Glutamatergic neuron (in vitro differentiated cells): ENCODE results near the gene OR1Q1. TPM values are rescaled to one million over a fixed set of nuclear protein-coding genes. Genes with fewer than 3 reads are reported as not detected.

Experiments used
- DNase-seq: peaks from one replicate; pipeline ENCODE4 v3.0.0; 2022
- H3K27ac Mint-ChIP-seq: one replicate; pipeline ENCODE4 v1.8.0; 2020; ENCODE audit warnings: mild to moderate bottlenecking, mixed read lengths, inconsistent platforms; ENCODE audit not compliant: unreplicated experiment
- H3K27me3 Mint-ChIP-seq: one replicate; pipeline ENCODE4 v1.8.0; 2020; ENCODE audit warnings: mild to moderate bottlenecking, moderate library complexity, mixed read lengths, inconsistent platforms; ENCODE audit not compliant: unreplicated experiment
- H3K36me3 Mint-ChIP-seq: one replicate; pipeline ENCODE4 v1.8.0; 2020; ENCODE audit warnings: mild to moderate bottlenecking, mixed read lengths, inconsistent platforms; ENCODE audit not compliant: unreplicated experiment
- H3K4me1 Mint-ChIP-seq: one replicate; pipeline ENCODE4 v1.8.0; 2020; ENCODE audit warnings: mild to moderate bottlenecking, low read depth, mixed read lengths, inconsistent platforms; ENCODE audit not compliant: unreplicated experiment
- H3K4me3 Mint-ChIP-seq: one replicate; pipeline ENCODE4 v1.8.0; 2020; ENCODE audit warnings: mild to moderate bottlenecking, mixed read lengths, inconsistent platforms; ENCODE audit not compliant: unreplicated experiment
- H3K9me3 Mint-ChIP-seq: one replicate; pipeline ENCODE4 v1.8.0; 2020; ENCODE audit warnings: mild to moderate bottlenecking, moderate library complexity, mixed read lengths, inconsistent platforms; ENCODE audit not compliant: unreplicated experiment
- total RNA-seq: library from RNA; stranded (reverse); fragmentation: NEBNext Ultra II Directional; extraction: Animal tissue kit (Norgen Biotek cat#: 25700); gene quantifications from one replicate; pipeline ENCODE4 v1.2.1, GENCODE V29; 2021; ENCODE audit not compliant: unreplicated experiment
- TF ChIP-seq, protein P1 (sequence below): fragments of 200-600 bp; sonication (generic); IDR thresholded peaks from one replicate; pipeline ENCODE4 v1.5.0; 2021; ENCODE audit not compliant: partially characterized antibody, unreplicated experiment

Gene OR1Q1
- total RNA-seq, 1 donor from 2014 or later, result not detected

DNA sequence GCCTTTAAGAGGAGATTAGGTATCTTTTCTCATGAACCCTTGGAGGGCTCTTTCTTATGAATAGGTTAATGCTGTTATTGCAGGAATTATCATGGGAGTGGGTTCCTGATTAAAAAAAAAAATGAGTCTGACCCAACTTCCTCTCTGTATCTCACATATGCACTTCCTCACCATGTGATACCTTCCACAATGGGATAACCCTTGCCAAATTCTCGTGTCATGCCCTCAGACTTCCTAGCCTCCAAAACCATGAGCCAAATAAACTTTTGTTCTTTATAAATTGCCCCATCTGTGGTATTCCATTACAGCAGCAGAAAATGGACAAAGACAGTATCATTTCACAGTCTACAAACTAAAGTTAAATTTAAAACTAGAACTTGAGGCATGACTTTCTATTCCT, 41.8 kb downstream of the OR1Q1 start:
- H3K27ac Mint-ChIP-seq, result no peak overlapping the region
- no peaks in the 10 kb centered on the region for H3K4me1 Mint-ChIP-seq
- H3K4me3 Mint-ChIP-seq, result no peak overlapping the region
- H3K9me3 Mint-ChIP-seq, result no peaks in the 10 kb centered on the region
- no peaks in the 10 kb centered on the region for H3K27me3 Mint-ChIP-seq
- no peak for DNase-seq
- no peaks in the 10 kb centered on the region for H3K36me3 Mint-ChIP-seq
- TF ChIP-seq, protein P1, sequence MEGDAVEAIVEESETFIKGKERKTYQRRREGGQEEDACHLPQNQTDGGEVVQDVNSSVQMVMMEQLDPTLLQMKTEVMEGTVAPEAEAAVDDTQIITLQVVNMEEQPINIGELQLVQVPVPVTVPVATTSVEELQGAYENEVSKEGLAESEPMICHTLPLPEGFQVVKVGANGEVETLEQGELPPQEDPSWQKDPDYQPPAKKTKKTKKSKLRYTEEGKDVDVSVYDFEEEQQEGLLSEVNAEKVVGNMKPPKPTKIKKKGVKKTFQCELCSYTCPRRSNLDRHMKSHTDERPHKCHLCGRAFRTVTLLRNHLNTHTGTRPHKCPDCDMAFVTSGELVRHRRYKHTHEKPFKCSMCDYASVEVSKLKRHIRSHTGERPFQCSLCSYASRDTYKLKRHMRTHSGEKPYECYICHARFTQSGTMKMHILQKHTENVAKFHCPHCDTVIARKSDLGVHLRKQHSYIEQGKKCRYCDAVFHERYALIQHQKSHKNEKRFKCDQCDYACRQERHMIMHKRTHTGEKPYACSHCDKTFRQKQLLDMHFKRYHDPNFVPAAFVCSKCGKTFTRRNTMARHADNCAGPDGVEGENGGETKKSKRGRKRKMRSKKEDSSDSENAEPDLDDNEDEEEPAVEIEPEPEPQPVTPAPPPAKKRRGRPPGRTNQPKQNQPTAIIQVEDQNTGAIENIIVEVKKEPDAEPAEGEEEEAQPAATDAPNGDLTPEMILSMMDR, result no peak

DNA sequence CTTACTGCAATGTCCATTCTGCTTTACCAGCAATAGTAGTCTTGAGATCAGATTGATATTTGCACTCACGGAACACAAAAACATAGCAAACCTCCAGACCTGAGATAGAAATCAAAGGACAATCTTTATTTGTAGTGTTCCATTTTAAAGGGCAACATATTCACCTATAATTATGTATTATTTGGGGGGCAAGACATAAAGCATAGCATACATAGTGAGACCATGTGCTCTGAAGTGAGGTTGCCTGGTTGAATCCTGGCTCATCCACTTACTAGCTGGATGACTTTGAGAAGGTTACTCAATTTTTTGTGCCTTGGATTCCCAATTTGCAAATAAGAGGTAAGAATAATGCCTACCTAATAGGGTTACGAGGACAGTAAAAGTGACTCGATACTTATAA, 43.0 kb downstream of the OR1Q1 start, which contains the start of gene OR1B1:
Gene OR1B1 (minus strand): TSS at position 101 of the 400 bp plus-strand sequence.
- no peaks in the 10 kb centered on the region for H3K36me3 Mint-ChIP-seq
- H3K4me1 Mint-ChIP-seq, result no peaks in the 10 kb centered on the region
- no peak for DNase-seq
- no peaks in the 10 kb centered on the region for H3K9me3 Mint-ChIP-seq
- no peaks in the 10 kb centered on the region for H3K27me3 Mint-ChIP-seq
- TF ChIP-seq, protein P1, result no peak
- no peak within 1 kb of the TSS for H3K4me3 Mint-ChIP-seq
- no peak within 1 kb of the TSS for H3K27ac Mint-ChIP-seq

DNA sequence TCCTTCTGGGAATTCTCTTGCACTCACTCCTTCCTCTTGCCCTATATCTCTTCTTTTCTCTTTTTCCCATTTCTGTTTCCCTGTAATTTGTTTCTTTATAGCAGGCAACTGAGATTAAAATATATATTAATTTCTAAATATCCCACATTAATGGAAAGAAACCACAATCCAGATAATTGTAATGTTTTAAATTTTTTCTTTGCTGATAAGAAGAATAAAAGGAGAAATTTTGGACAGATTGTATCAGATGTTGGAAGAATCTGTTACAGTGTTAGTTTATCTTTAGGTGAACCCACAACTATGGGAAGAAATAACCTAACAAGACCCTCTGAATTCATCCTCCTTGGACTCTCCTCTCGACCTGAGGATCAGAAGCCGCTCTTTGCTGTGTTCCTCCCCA, 46.9 kb downstream of the OR1Q1 start, which contains the start of gene OR1L1:
Gene OR1L1 (plus strand): TSS at position 301 of the 400 bp plus-strand sequence. CDS start 0 bp downstream, at position 301.
- no peaks in the 10 kb centered on the region for H3K4me1 Mint-ChIP-seq
- no peak for DNase-seq
- no peak within 1 kb of the TSS for H3K27ac Mint-ChIP-seq
- no peaks in the 10 kb centered on the region for H3K36me3 Mint-ChIP-seq
- H3K27me3 Mint-ChIP-seq, result no peaks in the 10 kb centered on the region
- H3K9me3 Mint-ChIP-seq, result peaks cover 4% of the 10 kb centered on the region
- H3K4me3 Mint-ChIP-seq, result no peak within 1 kb of the TSS
- TF ChIP-seq, protein P1, result no peak

Other genes with a start within 250 kb of the OR1Q1 start
- 0.39 TPM for gene PTGS1, start 243.7 kb upstream of the OR1Q1 start, total RNA-seq
- gene OR1J1, start 136.8 kb upstream of the OR1Q1 start, total RNA-seq, result not detected
- not detected for gene OR1J2, start 103.9 kb upstream of the OR1Q1 start, total RNA-seq
- not detected for gene OR1J4, start 95.6 kb upstream of the OR1Q1 start, total RNA-seq
- gene OR1N1, start 87.4 kb upstream of the OR1Q1 start, total RNA-seq, result not detected
- gene OR1N2, start 61.6 kb upstream of the OR1Q1 start, total RNA-seq, result not detected
- gene OR1L8, start 31.4 kb upstream of the OR1Q1 start, total RNA-seq, result not detected
- not detected for gene OR1B1, start 42.9 kb downstream of the OR1Q1 start, total RNA-seq
- gene OR1L1, start 47.0 kb downstream of the OR1Q1 start, total RNA-seq, result not detected
- gene OR1L3, start 60.4 kb downstream of the OR1Q1 start, total RNA-seq, result not detected
- not detected for gene OR1L4, start 109.3 kb downstream of the OR1Q1 start, total RNA-seq
- not detected for gene OR1L6, start 127.6 kb downstream of the OR1Q1 start, total RNA-seq
- not detected for gene OR5C1, start 174.2 kb downstream of the OR1Q1 start, total RNA-seq
- not detected for gene OR1K1, start 185.4 kb downstream of the OR1Q1 start, total RNA-seq
- gene PDCL, start 213.8 kb downstream of the OR1Q1 start, total RNA-seq, result 27.6 TPM